Esophagus (tissue), 2 donors: Measurements from ENCODE around the gene CBX8. TPM values are rescaled to one million over a fixed set of nuclear protein-coding genes. Genes with fewer than 3 reads are reported as not detected.
A peak's percentile ranks its signal among the peaks of the same experiment; 100 is the strongest.

ENCODE experiments used
- H3K27ac ChIP-seq, 2 donors: one replicate each; pipeline ENCODE4 v1.5.1; 2013; ENCODE audit warnings: low read depth in 2 of 2, mild to moderate bottlenecking in 2 of 2, inconsistent platforms in 1 of 2, low read length in 1 of 2, moderate library complexity in 1 of 2
- H3K27me3 ChIP-seq, 2 donors: one replicate each; pipeline ENCODE4 v1.6.1; 2013; ENCODE audit warnings: low read length in 2 of 2, control low read depth in 1 of 2, mild to moderate bottlenecking in 1 of 2; ENCODE audit not compliant: insufficient read depth in 2 of 2, control insufficient read depth in 1 of 2
- H3K36me3 ChIP-seq, 2 donors: one replicate each; pipeline ENCODE4 v1.6.1; 2013; ENCODE audit warnings: low read length in 1 of 2; ENCODE audit not compliant: control insufficient read depth in 2 of 2, insufficient read depth in 2 of 2
- H3K4me1 ChIP-seq, 2 donors: one replicate each; pipeline ENCODE4 v1.6.1; 2013; ENCODE audit warnings: low read length in 1 of 2; ENCODE audit not compliant: control insufficient read depth in 2 of 2, insufficient read depth in 2 of 2
- H3K4me3 ChIP-seq, 2 donors: one replicate each; pipeline ENCODE4 v1.5.1; 2013; ENCODE audit warnings: low read length in 2 of 2, mild to moderate bottlenecking in 2 of 2, low read depth in 1 of 2, moderate library complexity in 1 of 2
- H3K9me3 ChIP-seq, 2 donors: one replicate each; pipeline ENCODE4 v1.6.1; 2013; ENCODE audit warnings: mild to moderate bottlenecking in 2 of 2, low read depth in 1 of 2, low read length in 1 of 2, moderate library complexity in 1 of 2; ENCODE audit not compliant: control insufficient read depth in 2 of 2, insufficient read depth in 1 of 2
- WGBS, 2 donors: extraction: QIAGEN DNeasy Blood & Tissue Kit; methylation state at CpG; one replicate each; pipeline ENCODE4 v1.1.7; 2013; 5-methylcytosine and 5-hydroxymethylcytosine counted together
- polyA plus RNA-seq, 2 donors: library from polyadenylated mRNA; stranded (reverse); fragments of 200-250 nt; gene quantifications; one replicate each; pipeline ENCODE4 v1.2.3, GENCODE V29; 2013
- donor health status: healthy with polysubstance abuse.
- donor health status: Bipolar disorder and iron deficiency.

The CBX8 gene
- polyA plus RNA-seq, 2 donors: 2.2 to 3.2 TPM

- no peaks in the 10 kb centered on the region for H3K36me3 ChIP-seq
- H3K4me3 ChIP-seq: peak overlapping the region; percentile 27 to 50
- H3K27ac ChIP-seq: no peak overlapping the region
- peaks cover 5 to 72% of the 10 kb centered on the region in 2 donors for H3K27me3 ChIP-seq
- 4 to 7% methylated on average over 67 to 72 of the region's 72 CpGs for WGBS, 2 donors
- peaks cover 9 to 25% of the 10 kb centered on the region in 2 donors for H3K4me1 ChIP-seq
- no peaks in the 10 kb centered on the region for H3K9me3 ChIP-seq
Measured at GRCh38 chr17:79812353-79813258, 15.7 kb upstream of the CBX8 start.

GRCh38 chr17:79811868-79812352, 15.0 kb upstream of the CBX8 start:
- no peaks in the 10 kb centered on the region for H3K9me3 ChIP-seq
- WGBS, 2 donors: 7 to 12% methylated on average over 20 of the region's 20 CpGs
- peaks cover 9 to 25% of the 10 kb centered on the region in 2 donors for H3K4me1 ChIP-seq
- no peaks in the 10 kb centered on the region for H3K36me3 ChIP-seq
- no peak overlapping the region for H3K27ac ChIP-seq
- H3K27me3 ChIP-seq: peaks cover 5 to 75% of the 10 kb centered on the region in 2 donors
- no peak overlapping the region for H3K4me3 ChIP-seq

GRCh38 chr17:79811011-79811867, 14.4 kb upstream of the CBX8 start:
- WGBS, 2 donors: 3% methylated on average over 56 to 66 of the region's 66 CpGs
- H3K36me3 ChIP-seq: no peaks in the 10 kb centered on the region

GRCh38 chr17:79810130-79811010, 13.5 kb upstream of the CBX8 start:
- H3K27ac ChIP-seq: no peak overlapping the region
- no peaks in the 10 kb centered on the region for H3K36me3 ChIP-seq
- peaks cover 9 to 22% of the 10 kb centered on the region in 2 donors for H3K4me1 ChIP-seq
- WGBS, 2 donors: 1 to 2% methylated on average over 66 to 79 of the region's 79 CpGs
- peak overlapping the region in 1 of 2 donors; percentile 29 for H3K4me3 ChIP-seq
- H3K27me3 ChIP-seq: peaks cover 5 to 71% of the 10 kb centered on the region in 2 donors
- no peaks in the 10 kb centered on the region for H3K9me3 ChIP-seq

More at GRCh38 chr17:79811011-79811867, 14.4 kb upstream of the CBX8 start:
- Histone ChIP-seq H3K27ac (no peak overlapping the region), H3K4me1 (peaks cover 9 to 25% of the 10 kb centered on the region in 2 donors), H3K4me3 (no peak overlapping the region), H3K27me3 (peaks cover 5 to 78% of the 10 kb centered on the region in 2 donors), H3K9me3 (no peaks in the 10 kb centered on the region)

- Histone ChIP-seq H3K27me3 (peaks cover 5 to 69% of the 10 kb centered on the region in 2 donors), H3K4me1 (peaks cover 3 to 16% of the 10 kb centered on the region in 2 donors), H3K4me3 (peak overlapping the region in 1 of 2 donors; percentile 29), H3K9me3 (no peaks in the 10 kb centered on the region), H3K27ac (no peak overlapping the region), H3K36me3 (no peaks in the 10 kb centered on the region)
- WGBS, 2 donors: 3 to 4% methylated on average over 37 to 40 of the region's 40 CpGs
Measured at GRCh38 chr17:79809530-79810129, 12.8 kb upstream of the CBX8 start.

GRCh38 chr17:79808763-79809529, 12.1 kb upstream of the CBX8 start:
- Histone ChIP-seq H3K4me3 (no peak overlapping the region), H3K36me3 (no peaks in the 10 kb centered on the region), H3K27me3 (peaks cover 5 to 70% of the 10 kb centered on the region in 2 donors), H3K9me3 (peaks cover 0 to under 1% of the 10 kb centered on the region in 2 donors), H3K4me1 (peaks cover 0 to 13% of the 10 kb centered on the region in 2 donors), H3K27ac (no peak overlapping the region)
- 23% methylated on average over 17 to 20 of the region's 20 CpGs for WGBS, 2 donors

- Histone ChIP-seq H3K9me3 (peaks cover 2 to 14% of the 10 kb centered on the region in 2 donors), H3K4me1 (peaks cover 0 to 19% of the 10 kb centered on the region in 2 donors), H3K4me3 (no peak overlapping the region), H3K36me3 (no peaks in the 10 kb centered on the region), H3K27me3 (peaks cover 5 to 73% of the 10 kb centered on the region in 2 donors), H3K27ac (no peak overlapping the region)
- WGBS, 2 donors: 31 to 35% methylated on average over 13 of the region's 13 CpGs
Measured at GRCh38 chr17:79806863-79807720, 10.2 kb upstream of the CBX8 start.
